IPS-NIHi11 (cell line): ENCODE measurements around the gene FAH.
"Not testable (repeated sequence)": the region's sequence is repeated elsewhere in the genome, so short reads cannot be mapped to it uniquely, and the experiment has no call there.

Source experiments
- DNase-seq: peaks from one replicate; pipeline ENCODE4 v3.0.0; 2012; ENCODE audit warnings: mixed read lengths, low spot score

Gene FAH

DNA sequence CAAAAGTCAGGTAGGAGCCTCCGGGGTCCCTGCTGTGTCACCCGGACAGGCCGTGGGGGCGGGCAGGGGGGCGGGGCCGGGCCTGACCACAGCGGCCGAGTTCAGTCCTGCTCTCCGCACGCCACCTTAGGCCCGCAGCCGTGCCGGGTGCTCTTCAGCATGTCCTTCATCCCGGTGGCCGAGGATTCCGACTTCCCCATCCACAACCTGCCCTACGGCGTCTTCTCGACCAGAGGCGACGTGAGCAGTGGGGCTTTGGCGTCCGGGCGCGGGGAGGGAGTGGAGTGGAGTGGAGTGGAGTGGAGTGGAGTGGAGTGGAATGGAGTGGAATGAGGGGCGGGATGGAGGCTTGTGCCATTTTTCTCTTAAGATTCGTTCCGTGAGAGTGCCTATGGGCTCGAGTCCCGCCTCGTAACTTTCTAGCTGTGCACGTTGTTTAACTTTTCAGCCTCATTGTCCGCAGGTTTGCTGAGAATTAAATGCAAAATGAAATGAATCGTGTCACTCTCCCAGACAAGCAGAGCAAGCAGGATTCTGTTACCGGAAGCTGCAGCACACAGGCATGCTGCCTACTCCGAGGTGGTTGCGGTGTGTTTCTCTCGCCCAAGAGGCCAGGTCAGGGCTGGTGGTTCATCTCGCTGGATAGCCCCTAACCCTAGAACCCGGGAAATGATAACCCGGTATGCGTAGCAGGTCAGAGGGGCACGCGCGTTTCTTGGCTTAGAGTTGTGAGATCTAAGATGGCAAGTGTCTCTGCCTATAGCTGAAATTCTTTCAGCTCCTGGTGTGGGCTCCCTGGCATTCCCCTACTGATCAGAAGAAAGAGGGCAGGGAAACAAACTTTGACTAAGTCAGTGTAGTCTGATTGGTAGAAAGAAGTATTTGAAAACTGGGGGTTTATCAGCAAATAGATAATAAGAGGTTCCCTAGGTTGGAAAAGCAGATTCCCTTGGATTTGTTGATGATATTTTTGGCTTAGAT is at the start of gene FAH:
Gene FAH, plus strand, starts transcription at position 104 of the 981 bp plus-strand sequence. Its CDS starts 56 bp downstream, at position 160.
- peak; percentile 49 for DNase-seq

- no peak for DNase-seq
Measured at GRCh38 chr15:80105193-80105592, 47.6 kb upstream of the FAH start.

- no peak for DNase-seq
Measured at GRCh38 chr15:80105595-80105994, 47.2 kb upstream of the FAH start.

- DNase-seq, result no peak
Measured at GRCh38 chr15:80106051-80106450, 46.7 kb upstream of the FAH start.

DNA sequence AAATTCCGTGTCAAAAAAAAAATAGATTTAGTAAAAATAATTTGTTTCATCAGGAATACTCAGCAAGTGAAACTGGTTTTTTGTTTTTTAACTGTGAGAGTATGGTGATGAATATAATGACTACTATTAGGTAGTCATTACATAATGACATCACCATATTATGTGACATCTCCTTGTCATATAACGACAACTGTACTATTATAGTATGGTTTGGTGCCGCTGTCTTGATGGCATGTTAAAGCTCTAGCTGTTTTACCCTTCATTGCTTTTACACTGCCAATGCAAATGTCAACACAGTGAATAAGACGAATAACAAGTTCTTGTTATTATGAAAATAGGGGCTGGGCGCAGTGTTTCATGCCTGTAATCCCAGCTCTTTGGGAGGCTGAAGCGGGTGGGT is 45.6 kb upstream of the FAH start:
- DNase-seq, result no peak

DNA sequence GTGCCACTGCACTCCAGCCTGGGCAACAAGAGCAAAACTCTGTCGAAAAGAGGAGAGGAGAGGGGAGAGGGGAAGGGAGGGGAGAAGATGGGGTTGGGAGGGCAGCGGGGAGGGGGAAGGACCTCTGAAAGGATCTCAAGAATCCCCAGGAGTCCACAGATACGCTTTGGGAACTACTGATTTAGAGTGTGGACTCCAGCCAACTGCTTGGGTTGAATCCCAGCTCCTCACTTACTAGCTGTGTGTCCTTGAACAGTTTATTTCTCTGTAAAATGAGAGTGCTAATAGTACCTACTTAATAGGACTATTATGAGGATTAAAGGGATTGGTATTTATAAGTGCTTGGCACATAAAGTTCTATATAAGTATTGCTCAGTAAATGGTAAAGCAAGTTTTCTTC is 45.0 kb upstream of the FAH start:
- no peak for DNase-seq

DNA sequence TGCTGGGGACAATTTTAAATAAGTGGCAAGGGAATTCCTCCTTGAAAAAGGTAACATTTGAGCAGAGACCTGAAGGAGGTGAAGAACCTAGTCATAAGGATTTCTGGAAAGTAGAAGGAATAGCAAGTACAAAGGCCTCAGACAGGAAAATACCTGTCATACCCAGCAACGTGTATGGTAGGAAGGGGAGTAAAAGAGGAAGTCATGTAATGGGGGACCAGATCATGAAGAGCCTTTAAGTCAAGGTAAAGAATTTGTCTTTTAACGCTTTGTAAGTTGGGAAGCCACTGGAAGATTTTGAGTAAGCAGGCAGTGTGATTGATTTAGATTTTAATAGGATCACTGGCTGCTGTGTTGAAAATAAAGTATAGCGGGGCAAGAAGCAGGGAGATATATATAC is 43.4 kb upstream of the FAH start:
- DNase-seq, result no peak

GRCh38 chr15:80110920-80111319 is 41.9 kb upstream of the FAH start:
- DNase-seq, result no peak

DNA sequence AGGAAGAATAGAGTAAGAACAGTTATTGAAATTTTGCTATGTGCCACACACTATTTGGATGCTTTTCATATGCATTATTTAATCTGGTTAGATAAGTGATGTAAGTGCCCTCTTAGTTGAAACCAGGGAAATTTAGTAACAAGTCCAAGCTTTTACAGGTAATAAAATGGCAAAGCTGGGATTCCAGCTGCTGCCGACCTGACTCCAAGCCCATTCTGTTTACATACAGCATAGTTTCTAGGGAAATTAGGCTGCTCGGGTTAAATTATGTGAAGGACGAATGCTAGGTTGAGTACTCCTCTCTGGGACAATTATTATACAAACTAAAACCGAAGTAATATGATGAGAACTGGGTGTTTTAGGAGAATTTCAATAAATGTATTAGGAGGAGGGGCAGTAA is 38.7 kb upstream of the FAH start:
- no peak for DNase-seq

DNA sequence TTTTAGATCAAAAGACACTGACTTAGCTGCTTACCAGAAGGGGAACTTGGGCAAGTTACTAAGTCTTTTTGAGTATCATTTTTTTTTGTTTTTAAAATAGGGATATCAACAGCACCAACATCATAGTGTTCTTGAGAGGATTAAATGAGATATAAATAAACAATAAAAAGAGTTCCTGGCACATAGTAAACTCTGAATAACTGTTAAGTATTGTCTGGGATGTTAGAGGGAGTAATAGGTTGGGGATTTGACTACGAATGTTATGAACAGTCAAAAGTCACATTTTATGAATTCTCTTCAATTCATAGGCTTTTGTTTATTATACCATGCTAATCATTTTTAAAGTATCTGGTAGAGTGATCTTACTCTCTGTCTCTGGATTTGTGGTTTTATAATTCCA is 37.8 kb upstream of the FAH start:
- no peak for DNase-seq

- DNase-seq, result no peak
Measured at GRCh38 chr15:80118956-80119355, 33.8 kb upstream of the FAH start.

- no peak for DNase-seq
Measured at GRCh38 chr15:80120636-80121035, 32.2 kb upstream of the FAH start.

GRCh38 chr15:80121546-80121945 is 31.3 kb upstream of the FAH start:
- no peak for DNase-seq

GRCh38 chr15:80123034-80123433 is 29.8 kb upstream of the FAH start:
- DNase-seq, result no peak

GRCh38 chr15:80127253-80127652 is 25.5 kb upstream of the FAH start:
- not testable (repeated sequence) for DNase-seq

- no peak for DNase-seq
Measured at GRCh38 chr15:80127911-80128310, 24.9 kb upstream of the FAH start.

- no peak for DNase-seq
Measured at GRCh38 chr15:80132382-80132781, 20.4 kb upstream of the FAH start.

GRCh38 chr15:80136854-80137253 is 15.9 kb upstream of the FAH start:
- DNase-seq, result no peak

DNA sequence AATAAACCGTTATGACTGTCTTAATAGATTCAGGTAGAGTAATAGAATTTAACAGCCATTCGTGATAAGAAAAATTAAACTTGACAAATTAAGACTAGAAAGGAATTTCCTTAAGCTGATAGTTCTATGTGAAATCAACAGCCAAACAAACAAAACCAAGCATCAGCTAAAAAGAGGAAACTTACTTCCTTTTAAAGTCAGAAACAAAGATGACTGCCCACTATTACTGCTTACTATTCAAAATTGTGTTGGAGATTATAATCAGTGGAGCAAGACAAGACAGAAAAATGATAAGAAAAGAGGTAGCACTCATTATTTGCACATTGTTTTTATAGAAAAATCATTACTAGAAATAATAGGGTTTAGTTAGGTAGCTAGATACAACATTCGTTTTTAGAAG is 13.8 kb upstream of the FAH start:
- no peak for DNase-seq

DNA sequence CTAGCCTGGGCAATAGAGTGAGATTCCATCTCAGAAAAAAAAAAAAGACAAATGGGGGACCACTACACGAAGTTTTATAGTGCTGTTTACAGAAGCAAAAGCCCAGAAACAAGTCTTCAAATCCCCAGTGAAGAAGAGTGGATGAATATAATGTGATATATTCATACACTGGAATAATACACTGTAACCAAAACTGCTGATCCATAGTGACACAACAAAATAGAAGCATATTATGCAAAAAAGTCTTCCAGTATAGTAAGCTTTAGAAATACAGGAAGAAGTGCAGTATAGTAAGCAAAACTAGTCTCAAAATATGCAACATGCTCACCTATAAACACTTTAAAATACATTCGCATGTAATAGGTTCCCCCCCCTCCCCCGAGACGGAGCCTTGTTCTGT is 11.9 kb upstream of the FAH start:
- no peak for DNase-seq

- DNase-seq, result no peak
Measured at GRCh38 chr15:80141916-80142598, 10.7 kb upstream of the FAH start.

DNA sequence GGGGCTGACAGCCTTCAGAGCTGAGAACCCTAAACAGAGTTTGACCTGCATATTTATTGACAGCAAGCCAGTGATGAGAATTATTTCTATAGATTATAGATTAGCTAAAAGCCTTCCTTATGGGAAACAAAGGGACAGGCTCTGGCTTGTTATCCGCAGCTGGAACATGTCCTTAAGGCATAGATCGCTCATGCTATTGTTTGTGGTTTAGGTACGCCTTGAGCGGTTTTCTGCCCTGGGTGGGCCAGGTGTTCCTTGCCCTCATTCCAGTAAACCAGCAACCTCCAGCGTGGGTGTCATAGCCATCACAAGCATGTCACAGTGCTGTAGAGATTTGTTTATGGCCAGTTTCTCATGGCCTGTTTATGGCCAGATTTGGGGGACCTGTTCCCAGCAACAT is 10.2 kb upstream of the FAH start:
- no peak for DNase-seq

DNA sequence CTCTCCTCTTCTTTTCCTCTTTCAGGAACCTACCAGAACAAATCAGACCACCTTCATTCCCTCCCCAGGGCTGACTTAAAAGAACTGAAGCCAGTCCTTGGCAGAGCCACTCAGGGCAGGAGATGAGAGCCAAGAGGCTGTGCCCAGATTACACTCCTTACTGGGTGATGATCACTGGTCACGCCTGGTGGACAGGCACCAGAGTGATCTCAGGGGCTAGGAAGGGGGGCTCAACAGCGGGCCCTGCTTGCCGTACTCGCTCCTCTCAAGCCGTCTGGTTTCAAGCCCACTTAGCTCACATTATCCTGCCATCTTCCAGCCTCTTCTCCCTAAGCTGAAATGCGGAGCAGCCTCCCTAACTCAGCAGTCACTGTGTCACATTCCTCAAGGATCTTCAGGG is 1.7 kb upstream of the FAH start:
- no peak for DNase-seq
